Mesenteric fat pad (tissue), 1 donor: ENCODE data around the gene ACTN1. TPM values are rescaled to one million over a fixed set of nuclear protein-coding genes. Genes with fewer than 3 reads are reported as not detected.

Source experiments
- DNase-seq: peaks from one replicate; pipeline ENCODE4 v3.0.0-alpha.2; 2020; ENCODE audit warnings: low spot score
- total RNA-seq: library from RNA; stranded (reverse); fragmentation: NEBNext Ultra II Directional; extraction: Animal tissue kit (Norgen Biotek cat#: 25700); gene quantifications from one replicate; pipeline ENCODE4 v1.2.1, GENCODE V29; 2021
- donor health status: DM: yes; HTN: yes; CAD: no.

ACTN1 gene
- total RNA-seq, 1 donor from 2014 or later, result 215 TPM

DNA sequence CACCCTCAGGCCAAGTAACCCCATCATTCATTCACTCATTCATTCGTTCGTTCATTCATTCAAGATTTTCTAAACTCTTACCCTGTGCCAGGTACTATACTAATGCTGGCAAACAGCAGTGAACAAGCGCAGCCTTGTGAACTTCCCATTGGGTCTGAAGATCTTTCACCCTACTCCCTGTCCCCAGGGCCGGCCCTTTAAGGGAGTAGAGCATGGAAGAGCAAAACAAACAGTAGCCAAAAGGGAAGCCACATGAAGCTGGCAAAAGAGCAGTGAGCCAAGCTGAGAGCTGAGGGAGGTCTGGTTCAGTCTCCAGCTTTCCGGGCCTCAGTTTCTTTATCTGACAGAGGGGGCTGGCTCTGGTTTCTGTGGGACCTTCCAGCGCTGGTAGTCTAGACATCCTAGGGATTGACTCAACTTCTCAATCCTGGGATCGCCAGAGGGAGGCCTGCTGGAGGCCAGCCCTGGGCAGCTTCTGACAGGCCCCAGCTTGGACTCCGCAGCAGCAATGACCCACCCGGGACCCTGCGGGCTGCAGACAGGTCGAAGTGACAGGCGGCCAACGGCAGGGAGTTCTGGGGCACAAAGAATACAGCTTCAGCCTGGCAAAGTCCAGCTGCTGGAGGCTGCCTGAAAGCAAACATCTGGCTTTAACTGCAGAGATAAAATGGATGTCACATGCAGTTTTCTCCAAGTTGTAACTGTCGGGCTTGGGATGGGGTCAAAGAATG is 27.1 kb downstream of the ACTN1 start:
- no peak for DNase-seq

DNA sequence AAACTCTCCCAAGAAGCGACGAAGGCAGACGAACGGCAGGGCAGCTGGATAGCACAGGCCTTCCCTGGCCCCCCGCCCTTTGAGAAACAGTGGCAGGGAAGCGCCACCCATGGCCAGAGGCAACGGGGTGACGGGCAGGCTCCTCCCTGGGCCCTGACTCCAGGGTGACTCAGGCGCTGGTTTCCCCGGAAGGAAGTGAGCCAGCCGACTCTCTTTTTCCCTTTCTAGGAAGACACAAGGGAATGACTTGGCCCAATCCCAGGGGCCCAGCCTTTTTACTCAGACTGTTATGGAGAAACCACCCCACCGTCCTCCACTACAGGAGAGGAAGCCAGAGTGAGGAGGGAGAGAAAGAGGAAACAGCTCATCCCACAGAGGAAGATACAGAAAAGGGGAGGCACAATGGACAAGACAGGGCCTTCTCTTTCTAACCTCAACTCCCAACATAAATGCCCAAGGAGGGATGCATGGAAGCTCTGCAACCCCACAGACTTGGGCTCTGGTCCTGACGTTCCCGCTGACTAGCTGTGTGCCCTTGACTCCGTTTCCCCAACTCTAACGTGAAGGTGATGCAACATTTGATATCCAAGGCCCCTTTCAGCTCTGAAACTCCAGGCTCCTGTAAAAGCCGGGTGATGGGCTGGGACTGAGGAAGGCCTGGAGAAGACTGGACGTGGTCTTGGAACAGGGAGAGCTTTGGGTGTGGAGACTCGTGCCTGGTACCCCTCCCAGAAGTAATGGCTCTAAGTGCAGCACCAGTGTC is 27.9 kb downstream of the ACTN1 start:
- DNase-seq, result peak; percentile 93

DNA sequence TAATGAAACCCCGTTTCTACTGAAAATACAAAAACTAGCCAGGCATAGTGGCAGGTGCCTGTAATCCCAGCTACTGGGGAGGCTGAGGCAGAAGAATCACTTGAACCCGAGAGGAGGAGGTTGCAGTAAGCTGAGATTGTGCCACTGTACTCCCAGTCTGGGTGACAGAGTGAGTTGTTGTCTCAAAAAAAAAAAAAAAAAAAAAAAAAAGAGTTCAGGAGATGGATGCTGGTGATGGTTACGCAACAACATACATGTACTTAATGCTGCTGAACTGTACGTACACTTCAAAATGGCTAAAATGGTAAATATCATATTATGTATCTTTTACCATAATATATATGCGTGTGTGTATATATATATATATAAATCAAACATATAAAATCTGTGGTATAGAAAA is 29.0 kb downstream of the ACTN1 start:
- no peak for DNase-seq

DNA sequence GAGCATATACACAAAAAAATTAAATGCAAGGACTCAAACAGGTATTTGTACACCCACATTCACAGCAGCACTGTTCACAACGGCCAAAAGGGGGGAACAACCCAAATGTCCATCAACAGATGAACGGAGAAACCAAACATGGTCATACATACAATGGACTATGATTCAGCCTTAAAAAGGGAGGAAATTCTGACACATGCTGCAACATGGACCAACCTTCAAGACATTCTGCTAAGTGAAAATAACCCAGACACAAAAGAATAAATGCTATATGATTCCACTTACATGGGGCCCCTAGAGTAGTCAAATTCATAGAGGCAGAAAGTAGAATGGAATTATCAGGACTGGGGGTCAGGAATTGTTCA is 29.5 kb downstream of the ACTN1 start:
- no peak for DNase-seq

DNA sequence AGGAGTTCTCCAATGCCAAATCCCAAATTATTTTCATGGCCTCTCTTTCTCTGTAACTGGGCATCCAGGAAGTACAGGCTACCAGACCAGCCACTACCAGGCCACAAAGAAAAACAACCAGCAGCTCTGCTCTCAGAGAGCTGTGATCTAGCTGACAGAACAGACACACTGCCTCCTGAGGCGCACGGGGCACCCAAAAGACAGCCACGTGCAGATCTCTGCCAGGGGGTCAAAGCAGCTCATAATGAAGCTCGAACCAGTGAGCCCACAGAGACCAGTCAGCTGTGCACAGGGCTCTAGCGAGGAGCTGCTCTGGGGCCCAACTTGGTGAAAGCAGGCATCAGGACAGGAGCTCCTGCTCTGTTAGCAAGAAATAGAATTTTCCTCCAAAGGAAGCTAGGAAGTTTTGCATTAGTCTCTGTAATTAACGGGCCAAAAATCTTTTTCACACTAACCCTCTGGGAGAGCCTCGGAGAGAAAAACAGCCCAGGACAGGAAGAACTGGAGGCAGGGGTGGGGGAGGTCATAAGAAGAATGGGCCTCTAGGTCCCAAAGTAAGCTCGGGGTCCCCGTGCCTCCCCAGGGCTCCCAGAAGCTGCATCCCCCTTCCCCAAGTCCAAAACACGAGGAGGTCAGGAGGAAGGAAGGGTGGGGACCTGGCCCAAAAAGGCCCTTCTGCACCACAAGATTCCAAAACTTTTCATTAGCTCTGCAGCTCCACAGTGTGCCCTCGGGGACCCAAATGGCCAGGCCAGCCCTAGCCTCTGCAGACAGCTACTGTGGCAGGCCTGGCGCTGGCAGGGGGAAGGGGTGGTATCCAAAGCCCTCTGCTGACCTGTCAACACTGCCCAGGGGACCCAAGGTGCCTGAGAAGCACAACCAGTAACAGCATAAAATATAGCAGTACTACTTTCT is 30.2 kb downstream of the ACTN1 start:
- DNase-seq, result no peak

DNA sequence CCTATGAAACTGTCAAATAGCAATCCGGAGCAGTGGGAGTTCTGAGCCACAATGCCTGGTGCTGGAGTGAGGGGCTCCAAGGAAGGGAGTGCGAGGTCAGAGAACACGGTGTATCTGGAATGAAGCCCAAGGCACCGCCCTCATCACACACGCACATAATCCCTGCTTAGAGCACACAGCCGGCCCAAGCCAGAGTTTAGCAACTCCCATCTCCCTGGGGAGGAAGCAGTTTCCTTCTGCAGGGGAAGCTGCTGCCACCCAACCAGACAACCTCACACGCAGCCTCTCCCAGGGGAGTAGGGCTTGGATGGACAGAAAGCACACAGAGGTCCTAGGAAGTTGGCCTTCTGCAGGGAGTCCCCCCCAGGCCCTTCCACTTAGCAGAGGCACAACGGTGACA is 31.3 kb downstream of the ACTN1 start:
- no peak for DNase-seq

DNA sequence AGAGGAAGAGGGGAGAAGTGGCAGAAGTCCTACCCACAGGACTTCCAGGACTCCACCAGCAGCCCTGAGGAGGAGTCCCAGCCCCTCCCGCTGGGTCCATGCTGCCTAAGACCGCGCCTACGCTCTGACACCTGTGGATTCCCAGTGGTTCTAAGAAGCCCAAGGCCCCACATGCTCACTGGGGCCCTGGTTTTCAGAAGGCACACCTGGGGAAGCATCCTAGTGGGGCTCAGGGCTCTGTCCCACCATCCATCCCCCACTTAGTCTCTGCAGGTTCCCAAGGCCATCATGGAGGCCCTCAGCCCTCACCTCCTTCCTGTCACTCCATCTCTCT is 32.6 kb downstream of the ACTN1 start:
- DNase-seq, result no peak

DNA sequence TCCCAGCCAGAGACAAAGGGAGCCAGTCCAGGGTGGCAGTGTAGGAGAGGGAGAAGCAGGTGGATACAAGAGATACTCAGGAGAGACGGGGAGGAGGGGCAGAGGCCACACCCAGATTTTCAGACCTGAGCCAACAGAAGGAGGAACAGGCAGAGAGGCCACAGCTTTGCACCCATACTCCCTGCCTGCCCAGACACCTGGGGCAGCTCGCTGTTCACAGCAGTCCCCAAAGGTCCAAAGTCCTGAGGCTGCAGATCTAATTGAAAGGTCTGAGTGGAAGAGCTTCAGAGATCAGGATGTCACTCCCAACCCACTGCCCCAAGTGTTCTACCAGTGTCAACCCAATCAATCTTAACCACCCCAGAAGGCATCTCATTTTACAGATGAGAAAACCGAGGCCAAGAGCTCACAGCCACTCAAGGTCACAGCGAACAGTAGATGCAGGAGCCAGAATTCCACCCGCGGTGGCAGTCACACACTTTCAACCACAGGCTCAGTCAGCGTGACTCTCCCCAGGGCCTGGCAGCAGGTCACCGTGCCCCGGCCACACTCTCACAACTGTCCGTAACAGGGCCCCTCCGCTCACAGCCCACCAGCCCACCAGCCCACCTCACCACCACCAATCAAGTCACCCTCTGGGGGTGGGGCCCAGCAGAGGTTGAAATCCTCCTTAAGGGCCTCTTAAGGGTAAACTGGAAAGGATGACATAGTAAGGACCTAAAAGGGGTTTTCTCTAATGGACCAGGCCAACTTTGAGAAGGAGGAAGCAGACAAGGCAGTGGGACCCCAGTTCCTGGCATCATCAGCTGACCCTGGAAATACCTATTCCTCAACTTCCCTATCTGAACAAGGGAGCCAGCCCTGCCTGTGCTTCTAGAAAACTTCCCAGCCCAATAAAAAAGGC is 33.3 kb downstream of the ACTN1 start:
- no peak for DNase-seq

DNA sequence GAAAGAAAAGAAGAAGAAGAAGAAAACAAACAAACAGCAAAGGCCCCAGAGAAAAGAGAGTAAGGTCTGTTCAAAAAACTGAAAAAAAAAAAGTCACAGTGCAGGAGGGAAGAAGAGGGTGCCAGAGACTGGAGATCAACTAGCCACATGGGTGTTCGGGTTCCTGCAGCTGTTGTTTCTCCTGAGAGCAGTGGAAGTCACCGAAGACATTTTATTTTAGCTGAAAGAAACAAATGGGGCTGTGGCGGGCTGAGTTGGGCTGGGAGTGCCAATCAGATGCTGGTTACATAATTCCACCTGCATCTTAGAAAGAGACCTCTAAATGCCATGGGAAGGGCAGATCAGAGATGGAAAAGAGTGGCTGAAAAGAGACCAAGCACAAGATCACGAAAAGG is 33.9 kb downstream of the ACTN1 start:
- no peak for DNase-seq

DNA sequence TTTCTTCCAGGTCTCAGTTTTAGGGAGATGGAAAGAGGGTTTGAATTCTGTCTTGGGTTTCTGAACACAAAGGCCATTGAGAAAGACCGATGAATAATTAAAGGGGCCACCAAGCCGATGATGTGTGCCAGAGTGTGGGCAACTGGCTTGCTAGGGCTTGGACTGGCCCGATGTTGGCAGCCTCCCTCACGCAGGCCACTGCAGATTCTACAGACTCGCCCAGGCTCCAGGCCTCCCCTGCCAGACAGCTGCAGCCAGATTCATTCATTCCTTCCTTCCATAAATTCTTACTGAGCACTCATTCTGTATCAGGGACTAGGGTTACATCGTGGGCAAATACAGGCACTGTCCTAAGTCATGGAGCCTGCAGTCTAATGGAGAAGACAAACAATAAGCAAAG is 34.9 kb downstream of the ACTN1 start:
- DNase-seq, result no peak

DNA sequence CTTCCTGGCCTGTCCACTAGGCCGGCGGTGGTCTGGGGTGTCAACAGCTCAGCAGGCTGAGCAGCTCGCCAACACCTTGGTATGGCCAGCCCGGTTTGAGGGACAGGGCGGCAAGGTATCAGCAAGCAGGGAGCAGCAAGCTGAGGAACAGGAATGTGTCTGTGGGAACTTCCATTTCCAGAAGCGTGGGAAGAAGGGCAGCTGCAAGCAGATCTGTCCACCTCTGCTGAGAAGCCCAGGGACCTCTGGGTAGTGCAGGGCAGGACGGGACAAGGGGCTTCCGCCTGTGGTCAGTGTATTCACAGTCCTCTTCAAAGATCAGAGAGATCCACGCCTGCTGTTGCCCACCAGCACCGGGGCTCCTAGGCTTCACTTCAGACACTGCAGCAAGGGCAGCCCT is 36.0 kb downstream of the ACTN1 start:
- no peak for DNase-seq

DNA sequence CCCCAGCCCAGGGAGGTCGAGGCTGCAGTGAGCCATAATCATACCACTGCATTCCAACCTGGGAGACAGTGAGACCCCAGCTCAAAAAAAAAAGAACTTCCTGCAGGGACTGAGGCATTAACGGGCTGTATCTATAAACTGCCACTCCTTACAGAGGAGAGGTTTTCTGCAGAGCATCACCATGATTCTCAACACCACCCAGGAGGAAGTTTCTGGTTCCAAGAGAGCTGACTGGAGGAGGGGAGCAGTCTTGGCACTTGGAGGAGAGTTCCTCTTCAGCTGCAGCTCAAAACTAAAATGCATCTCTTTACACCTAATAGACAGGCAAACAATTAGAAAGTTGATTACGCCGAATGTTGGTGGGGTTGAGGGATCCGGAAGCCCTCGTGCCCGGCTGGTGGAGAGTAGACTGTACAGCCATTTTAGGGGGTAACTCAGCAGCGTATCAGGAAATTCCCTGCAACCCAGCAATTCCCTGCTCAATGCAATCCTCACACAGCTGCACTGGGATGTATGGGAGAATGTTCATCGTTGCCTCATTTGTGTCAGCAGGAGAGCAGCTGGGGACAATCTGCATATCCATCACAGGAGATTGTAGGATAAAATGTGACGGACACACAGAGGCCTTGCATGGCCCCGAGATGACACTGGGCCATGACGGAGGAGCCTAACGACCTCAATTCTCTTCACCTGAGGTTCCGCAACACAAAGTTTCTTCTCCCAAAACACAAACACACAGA is 36.6 kb downstream of the ACTN1 start:
- DNase-seq, result no peak

DNA sequence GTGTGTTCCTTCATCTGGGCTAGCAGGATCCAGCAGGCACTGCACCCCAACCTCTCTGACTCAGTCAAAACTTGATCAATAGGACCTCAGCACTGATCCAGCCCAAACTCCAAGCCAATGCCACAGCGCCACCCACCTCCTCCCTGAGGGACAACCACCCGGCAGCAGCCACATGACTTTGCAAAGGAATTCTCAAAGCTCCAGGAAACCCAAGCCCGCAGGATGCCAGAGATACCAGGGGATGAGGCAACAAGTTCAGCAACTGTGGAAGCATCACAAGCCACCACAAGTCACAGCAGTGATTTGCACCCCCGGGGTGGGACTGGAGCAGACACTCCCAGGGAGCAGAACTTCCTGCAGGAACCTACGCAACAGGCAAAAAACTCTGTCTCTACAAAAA is 37.3 kb downstream of the ACTN1 start:
- DNase-seq, result no peak

DNA sequence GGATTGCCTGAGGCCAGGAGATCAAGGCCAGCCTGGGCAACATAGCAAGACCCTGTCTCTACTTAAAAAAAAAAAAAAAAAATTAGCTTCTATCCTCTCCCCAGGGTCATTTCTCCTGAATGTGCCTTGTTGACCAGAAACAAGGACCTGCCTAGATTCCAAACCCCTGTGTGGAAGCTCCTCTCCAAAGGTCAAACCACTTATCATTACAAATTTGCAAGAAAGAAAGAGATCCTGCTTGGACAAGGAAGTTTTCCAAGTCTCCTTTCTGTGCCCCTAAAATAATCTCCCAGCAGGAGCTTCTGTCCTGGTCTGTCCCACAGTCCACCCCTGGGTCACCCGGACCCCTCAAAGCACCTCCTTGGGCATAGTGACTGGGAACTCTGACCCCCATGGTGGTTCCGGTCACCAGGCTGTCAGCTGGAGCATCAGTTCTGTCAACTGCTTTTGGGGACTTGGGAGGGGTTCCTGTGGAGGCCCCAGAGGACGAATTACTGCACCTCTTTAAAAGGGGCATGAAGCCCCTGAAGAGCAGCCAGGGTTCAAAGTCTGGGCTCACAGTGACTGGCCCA is 38.4 kb downstream of the ACTN1 start:
- DNase-seq, result no peak

DNA sequence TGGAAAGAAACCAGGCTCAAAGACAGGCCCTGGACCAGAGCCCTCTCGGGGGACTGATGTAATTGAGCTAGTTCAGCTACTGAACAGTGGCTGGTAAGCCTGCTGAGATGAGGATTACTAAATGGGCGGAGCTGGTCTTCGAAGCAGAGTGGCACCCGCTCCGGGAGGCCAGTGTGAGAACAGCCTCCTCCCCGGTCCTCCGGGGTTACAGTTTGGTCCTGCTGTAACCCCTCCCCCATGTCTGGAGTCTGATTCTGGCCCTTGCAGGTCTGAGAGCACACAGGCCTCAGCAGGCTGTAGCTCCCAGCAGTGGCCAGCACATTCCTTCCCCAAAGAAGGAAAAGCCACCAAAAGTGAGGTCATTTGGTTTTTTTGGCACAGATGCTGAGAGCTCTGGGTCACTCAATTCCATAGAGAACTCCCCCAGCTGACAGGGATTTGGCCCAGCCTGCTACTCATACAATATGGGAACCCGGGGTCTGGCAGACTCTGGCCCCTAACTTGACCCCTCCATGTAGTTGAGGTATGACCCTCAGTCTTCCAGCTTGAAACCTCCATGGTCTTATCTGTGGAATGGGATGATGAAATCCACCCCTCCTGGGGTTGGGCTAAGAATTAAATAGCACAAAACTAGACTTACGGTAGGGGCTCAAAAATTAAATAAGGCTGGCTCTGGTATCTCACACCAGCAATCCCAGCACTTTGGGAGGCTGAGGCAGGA is 39.0 kb downstream of the ACTN1 start:
- no peak for DNase-seq

DNA sequence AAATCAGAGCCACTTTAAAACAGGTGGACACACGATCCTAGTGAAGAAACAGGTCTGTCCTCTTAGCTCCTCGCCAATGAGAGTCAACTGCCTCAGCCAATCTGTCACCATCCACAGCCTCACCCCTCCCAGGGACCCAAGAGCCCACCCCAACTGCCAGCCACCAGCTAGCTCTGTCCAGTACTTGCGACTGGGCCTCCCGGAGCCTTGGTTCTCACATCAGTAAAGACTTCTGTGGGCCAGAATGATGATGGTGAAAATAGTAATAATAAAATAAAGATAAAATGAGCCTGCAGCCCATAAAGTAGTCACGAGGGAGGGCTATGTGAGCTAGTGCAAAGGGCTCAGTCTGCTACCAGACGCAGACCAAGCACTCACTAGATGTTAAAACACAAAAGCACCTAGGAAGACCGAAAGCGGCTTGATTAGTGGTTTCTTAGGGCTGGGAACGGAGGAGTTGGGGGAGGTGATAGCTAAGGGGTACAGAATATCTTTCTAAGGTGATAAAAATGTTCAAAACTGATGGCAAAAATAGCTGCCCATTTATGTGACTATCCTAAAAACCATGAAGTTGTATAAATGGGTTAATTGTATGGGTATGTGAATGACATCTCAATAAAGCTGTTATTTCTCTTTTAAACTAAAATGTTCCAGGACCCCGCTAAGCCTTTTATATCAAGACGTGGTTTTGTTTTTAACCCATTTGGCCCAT is 39.8 kb downstream of the ACTN1 start:
- no peak for DNase-seq

DNA sequence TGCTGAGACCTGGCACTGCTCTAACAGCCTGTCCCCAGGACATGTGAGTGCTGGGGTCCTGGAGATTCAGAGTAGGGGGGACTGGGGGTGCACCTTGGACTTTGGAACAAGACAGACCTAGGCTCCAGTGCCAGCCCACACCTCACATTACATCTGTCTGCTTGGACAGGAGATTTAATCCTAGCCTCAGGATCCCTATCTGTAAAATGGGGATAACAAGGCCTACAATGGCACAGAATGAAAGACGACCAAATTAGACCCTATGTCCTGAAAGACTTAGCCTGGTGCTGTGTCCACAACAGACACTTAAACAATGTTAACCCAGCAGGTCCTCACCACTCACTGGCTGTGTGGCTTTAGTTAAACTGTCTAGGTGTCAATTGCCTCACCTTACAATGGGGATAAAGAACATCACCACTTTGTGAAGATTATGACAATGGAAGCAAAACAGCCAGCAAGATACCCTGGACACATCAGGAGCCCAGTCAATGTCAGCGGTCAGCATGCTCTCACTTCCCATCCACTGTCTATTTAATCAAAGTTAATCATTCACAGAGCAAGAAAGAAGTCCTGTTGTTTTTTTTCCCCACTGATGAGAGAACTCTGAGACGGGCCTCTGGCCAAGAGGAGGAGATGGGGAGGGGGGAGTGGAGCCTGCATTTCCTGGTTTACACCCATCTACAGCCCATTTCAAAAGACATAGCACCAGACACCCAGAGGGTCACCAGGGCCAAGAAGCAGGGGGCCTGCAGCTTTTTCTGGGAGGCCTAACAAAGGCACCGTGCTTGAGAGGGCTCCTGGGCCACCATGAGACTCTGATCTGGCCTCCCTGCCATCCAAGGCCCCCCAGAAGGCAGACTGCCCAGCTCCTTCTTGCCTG is 40.6 kb downstream of the ACTN1 start:
- no peak for DNase-seq
